GM12878 (cell line): Measurements from ENCODE around the gene PON3. TPM values are rescaled to one million over a fixed set of nuclear protein-coding genes. Genes with fewer than 3 reads are reported as not detected.
A peak's percentile ranks its signal among the peaks of the same experiment; 100 is the strongest.

ENCODE experiments used
- ATAC-seq: fragments of 200-7000 bp; cut with Tn5 transposase; 3 replicates; pipeline ENCODE4 v1.9.1; 2020; ENCODE audit warnings: mild to moderate bottlenecking, moderate library complexity
- BruUV-seq: library from RNA; stranded (reverse); fragments of 400-500 nt; replicated peaks from 2 replicates; lab custom pipeline; 2021; lab: Mats Ljungman, UMichigan
- CTCF ChIA-PET: fragments of 300-600 bp; sonication (Branson Sonifier 250); formaldehyde crosslinking; extraction: SDS; loops from one replicate; lab custom pipeline; 2021; ENCODE audit warnings: inconsistent platforms; lab: Yijun Ruan, JAX
- POLR2A ChIA-PET: fragments of 350-600 bp; formaldehyde crosslinking; extraction: SDS; loops from one replicate; lab custom pipeline; 2021; ENCODE audit warnings: inconsistent platforms; lab: Charles Lee
- RAD21 ChIA-PET: fragments of 300-600 bp; sonication (Branson Sonifier 250); formaldehyde crosslinking; loops from one replicate; lab custom pipeline; 2023; ENCODE audit warnings: antibody characterized with exemption; ENCODE audit not compliant: unreplicated experiment; lab: Charles Lee
- SMC1A ChIA-PET: fragments of 300-600 bp; sonication (Branson Sonifier 250); formaldehyde crosslinking; loops from one replicate; lab custom pipeline; 2023; ENCODE audit not compliant: unreplicated experiment, uncharacterized antibody; lab: Charles Lee
- DNase-seq: peaks from one replicate; pipeline ENCODE4 v3.0.0-alpha.2; 2011; ENCODE audit warnings: low read depth, low spot score
- FAIRE-seq: peaks from 3 replicates; lab custom pipeline; 2011; peaks lifted over from hg19 to GRCh38; lab: Jason Lieb, UNC
- H2AFZ ChIP-seq: 2 replicates; pipeline ENCODE4 v1.6.0; 2011; ENCODE audit warnings: low read depth, low read length, control low read depth; ENCODE audit not compliant: control insufficient read depth
- H3K27ac ChIP-seq: 2 replicates; pipeline ENCODE4 v1.5.1; 2011; ENCODE audit warnings: control low read depth; ENCODE audit not compliant: control insufficient read depth, insufficient read depth
- H3K27me3 ChIP-seq, 2 experiments: replicated peaks in 1 of 2; 2 replicates each; pipeline versions ENCODE4 v1.6.0 to v1.6.1; 2011; ENCODE audit warnings: low read length in 1 of 2; ENCODE audit not compliant: control insufficient read depth in 2 of 2, insufficient read depth in 2 of 2
- H3K36me3 ChIP-seq, 2 experiments: 2 replicates each; pipeline ENCODE4 v1.5.1; 2011; ENCODE audit warnings: low read length in 1 of 2; ENCODE audit not compliant: control insufficient read depth in 2 of 2, insufficient read depth in 2 of 2
- H3K4me1 ChIP-seq: 2 replicates; pipeline ENCODE4 v1.6.1; 2011; ENCODE audit warnings: mild to moderate bottlenecking, low read length, moderate library complexity, mixed read lengths; ENCODE audit not compliant: control insufficient read depth, insufficient read depth
- H3K4me2 ChIP-seq: 2 replicates; pipeline ENCODE4 v1.6.0; 2011; ENCODE audit warnings: control low read depth; ENCODE audit not compliant: control insufficient read depth, insufficient read depth
- H3K4me3 ChIP-seq: fragments of 200-600 bp; sonication (generic); 2 replicates; pipeline ENCODE4 v1.5.1; 2016
- H3K79me2 ChIP-seq: 2 replicates; pipeline ENCODE4 v1.6.0; 2011; ENCODE audit warnings: low read length; ENCODE audit not compliant: control insufficient read depth, insufficient read depth
- H3K9ac ChIP-seq: 2 replicates; pipeline ENCODE4 v1.8.0; 2011; ENCODE audit warnings: low read length, control low read depth, mixed read lengths; ENCODE audit not compliant: control insufficient read depth, insufficient read depth
- H3K9me3 ChIP-seq: replicated peaks from 3 replicates; pipeline ENCODE4 v1.5.1; 2011; ENCODE audit warnings: mild to moderate bottlenecking, low read length; ENCODE audit not compliant: control insufficient read depth, insufficient read depth
- H4K20me1 ChIP-seq: 2 replicates; pipeline ENCODE4 v1.6.0; 2011; ENCODE audit not compliant: control insufficient read depth, insufficient read depth
- ATF7 ChIP-seq: fragments of 450-650 bp; IDR thresholded peaks from 2 replicates; pipeline ENCODE4 v1.6.1; 2016; ENCODE audit warnings: low read depth, mild to moderate bottlenecking
- BHLHE40 ChIP-seq, 2 experiments: fragments of 450-650 bp in 1 of 2; IDR thresholded peaks; 2 replicates each; pipeline ENCODE4 v1.6.1; 2011 to 2017; ENCODE audit warnings: low read depth in 2 of 2, borderline replicate concordance in 1 of 2, improper control_type of control experiment in 1 of 2, low read length in 1 of 2, mild to moderate bottlenecking in 1 of 2
- CBFB ChIP-seq: IDR thresholded peaks from 2 replicates; pipeline ENCODE4 v1.6.1; 2016; ENCODE audit warnings: antibody characterized with exemption, low read depth
- CREB1 ChIP-seq: IDR thresholded peaks from 2 replicates; pipeline ENCODE4 v1.6.1; 2012; ENCODE audit warnings: low read depth, mild to moderate bottlenecking, inconsistent platforms
- ESRRA ChIP-seq: IDR thresholded peaks from 2 replicates; pipeline ENCODE4 v1.6.1; 2012; ENCODE audit warnings: mild to moderate bottlenecking, low read length, improper control_type of control experiment
- HDGF ChIP-seq: fragments of 450-650 bp; IDR thresholded peaks from 2 replicates; pipeline ENCODE4 v1.6.1; 2016; ENCODE audit warnings: antibody characterized with exemption
- MXI1 ChIP-seq: fragments of 150-350 bp; IDR thresholded peaks from 2 replicates; pipeline ENCODE4 v1.6.1; 2011; ENCODE audit warnings: low read depth, mild to moderate bottlenecking, inconsistent platforms, low read length, improper control_type of control experiment
- PAX5 ChIP-seq: IDR thresholded peaks from 2 replicates; pipeline ENCODE4 v1.6.1; 2011; ENCODE audit warnings: low read depth, low read length, borderline replicate concordance
- PML ChIP-seq: IDR thresholded peaks from 2 replicates; pipeline ENCODE4 v1.6.1; 2012; ENCODE audit warnings: low read length, inconsistent platforms
- POLR2A ChIP-seq: IDR thresholded peaks from 2 replicates; pipeline ENCODE4 v1.6.1; 2011; ENCODE audit warnings: low read depth, mild to moderate bottlenecking, low read length
- RAD21 ChIP-seq: IDR thresholded peaks from 2 replicates; pipeline ENCODE4 v1.6.1; 2011; ENCODE audit warnings: mild to moderate bottlenecking, low read depth, low read length, moderate library complexity; ENCODE audit not compliant: insufficient read depth
- SMC3 ChIP-seq: IDR thresholded peaks from 2 replicates; pipeline ENCODE4 v1.6.1; 2011; ENCODE audit warnings: low read length, improper control_type of control experiment, borderline replicate concordance
- SUZ12 ChIP-seq: fragments of 200-600 bp; sonication (generic); IDR thresholded peaks from one replicate; pipeline ENCODE4 v1.6.1; 2018; ENCODE audit warnings: antibody characterized with exemption, mild to moderate bottlenecking; ENCODE audit not compliant: unreplicated experiment
- TAF1 ChIP-seq: IDR thresholded peaks from 2 replicates; pipeline ENCODE4 v1.6.1; 2011; ENCODE audit warnings: mild to moderate bottlenecking, low read depth, low read length, borderline replicate concordance
- ZNF24 ChIP-seq: fragments of 450-650 bp; IDR thresholded peaks from 2 replicates; pipeline ENCODE4 v1.6.1; 2017; ENCODE audit warnings: antibody characterized with exemption, mild to moderate bottlenecking
- ZNF274 ChIP-seq: IDR thresholded peaks from one replicate; pipeline ENCODE4 v1.8.0; 2011; ENCODE audit not compliant: insufficient read length, insufficient read depth
- ZNF622 ChIP-seq: fragments of 450-650 bp; IDR thresholded peaks from 2 replicates; pipeline ENCODE4 v1.6.1; 2017; ENCODE audit warnings: mild to moderate bottlenecking, inconsistent platforms
- WGBS: methylation state at CpG from one replicate; pipeline ENCODE4 v1.1.6; 2016; ENCODE audit warnings: low lambda C conversion rate; ENCODE audit not compliant: insufficient replicate concordance, insufficient coverage; ENCODE audit errors: missing lambda C conversion rate; 5-methylcytosine and 5-hydroxymethylcytosine counted together
- in situ Hi-C: fragments of 300-500 bp; cut with MboI; formaldehyde crosslinking; loops from 9 replicates; pipeline ENCODE4 v1.14.3; 2018; ENCODE audit warnings: mixed read lengths
- intact Hi-C: fragments of 100-400 bp; cut with micrococcal nuclease; formaldehyde crosslinking; loops from one replicate; pipeline ENCODE4 v1.14.2; 2022; ENCODE audit not compliant: unreplicated experiment
- polyA plus RNA-seq, 11 experiments: library from polyadenylated mRNA; depleted of rRNA in 4 of 11; unstranded in 6 of 11; stranded (reverse) in 5 of 11; fragments of >200 nt; fragmentation: Nextera tagmentation in 4 of 11; fragmentation: Illumina TruSeq in 1 of 11; extraction: Ambion mirVana in 4 of 11; extraction: Trizol in 1 of 11; gene quantifications; 1 replicate in 1 of 11; 2 replicates in 10 of 11; pipeline versions ENCODE4 v1.2.1 to v1.2.3, GENCODE V29; 2011 to 2016; ENCODE audit warnings: inconsistent platforms in 2 of 11, missing spikeins in 2 of 11, low read depth in 1 of 11
- total RNA-seq, 4 experiments: library from RNA; depleted of rRNA in 3 of 4; stranded (reverse); fragments of >200 nt in 3 of 4; fragmentation: Illumina TruSeq in 1 of 4; extraction: Trizol in 1 of 4; gene quantifications; 2 replicates each; pipeline versions ENCODE4 v1.2.1 to v1.2.3, GENCODE V29; 2013 to 2021
- TF ChIP-seq, protein P1 (sequence below): fragments of 450-650 bp; IDR thresholded peaks from 2 replicates; pipeline ENCODE4 v1.6.1; 2017; ENCODE audit warnings: antibody characterized with exemption, mild to moderate bottlenecking, moderate library complexity
- TF ChIP-seq, protein P2 (sequence below): fragments of 450-650 bp; formaldehyde crosslinking; IDR thresholded peaks from 2 replicates; pipeline ENCODE4 v1.4.0; 2022; ENCODE audit warnings: mild to moderate bottlenecking, moderate library complexity

The PON3 gene
- total and polyA plus RNA-seq, 10 of the 15 experiments (the other 5 are each of a cell fraction or from before 2014, with no cell fraction given) = 0.45 to 2.0 (median 0.91) TPM

DNA sequence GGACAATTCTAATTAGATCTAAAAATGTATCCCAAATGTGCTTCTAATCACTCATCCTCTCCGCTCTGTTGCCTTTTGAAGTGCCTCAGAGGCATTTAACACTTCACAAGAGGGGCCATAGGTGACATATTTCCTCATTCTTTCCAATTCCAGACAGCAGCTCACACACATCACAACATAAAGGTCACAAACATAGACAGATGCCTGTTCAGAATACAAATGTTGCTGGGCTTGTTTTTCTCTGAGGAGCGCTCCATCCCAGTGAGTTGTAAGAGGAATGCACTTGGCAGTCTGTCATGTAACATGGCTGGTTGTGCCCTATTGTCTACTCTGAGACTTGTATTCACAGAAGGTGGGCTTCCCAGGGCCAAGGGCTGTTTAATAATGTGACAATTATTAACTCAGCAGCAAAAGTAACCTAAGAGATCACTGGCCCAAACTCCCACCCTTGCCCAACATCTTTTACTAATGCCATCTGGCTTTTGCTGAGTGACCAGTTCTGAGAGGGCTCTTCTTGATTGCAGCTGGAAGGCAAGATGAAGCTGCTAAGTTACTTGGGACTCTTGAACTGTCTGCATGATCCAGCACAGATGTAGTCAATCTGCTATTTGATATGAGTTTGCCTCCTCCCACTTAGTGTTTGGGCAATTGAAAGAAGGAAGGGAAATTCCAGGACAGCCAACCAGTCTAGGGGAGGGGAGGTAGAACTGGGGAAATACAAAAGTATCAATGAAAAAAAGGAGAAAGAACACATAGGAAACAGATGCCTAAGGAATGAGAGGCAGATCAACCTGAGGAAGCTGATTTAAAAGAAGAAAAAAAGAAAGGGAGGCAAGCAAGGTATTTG, 25.0 kb upstream of the PON3 start:
- H3K27me3 ChIP-seq = no peaks in the 10 kb centered on the region
- CTCF ChIA-PET = interaction anchor here (1.0 to 4.6 kb wide), 12 partner anchors 9 to 268 kb away, joined by 3 to 50 read pairs (median 6); partner anchors contain the start of gene PON2
- in situ Hi-C loops (no loop called here), intact Hi-C loops (no loop called here)
- H3K36me3 ChIP-seq = no peaks in the 10 kb centered on the region
- peak overlapping the region; percentile 7; the same call in 1 of the 2 replicates for H2AFZ ChIP-seq
- H3K4me2 ChIP-seq = no peak overlapping the region
- no peak overlapping the region for H3K9ac ChIP-seq
- 72% methylated on average over 2 of the region's 2 CpGs for WGBS
- DNase-seq (no peak), FAIRE-seq (peak; percentile 13), ATAC-seq (peak; percentile 83)
- no peaks in the 10 kb centered on the region; the same call in 2 of the 3 replicates for H3K9me3 ChIP-seq
- H3K79me2 ChIP-seq = no peaks in the 10 kb centered on the region
- H3K4me1 ChIP-seq = no peaks in the 10 kb centered on the region
- POLR2A ChIA-PET = interaction anchor here (0.6 to 1.8 kb wide), 6 partner anchors 9 to 55 kb away, joined by 3 to 8 read pairs (median 4); partner anchors contain the start of gene PON2
- BruUV-seq = no TSS peak
- H4K20me1 ChIP-seq = no peaks in the 10 kb centered on the region
- RAD21 ChIA-PET = interaction anchor here (0.6 to 3.4 kb wide), 13 partner anchors 10 to 174 kb away, joined by 3 to 33 read pairs (median 4); no protein-coding TSS in a partner anchor
- H3K4me3 ChIP-seq = no peak overlapping the region
- SMC1A ChIA-PET = interaction anchor here (0.6 to 4.8 kb wide), 15 partner anchors 9 to 972 kb away, joined by 3 to 81 read pairs (median 7); partner anchors contain the start of genes PON2 and PON3
- no peak overlapping the region for H3K27ac ChIP-seq
- no peak for TF ChIP-seq SMC3
- TF ChIP-seq BHLHE40 (IDR thresholded peaks at IDR 0.05; ENCODE audit: borderline replicate concordance in 1 of 2, low read depth in 2 of 2, low read length in 1 of 2) = no peak
- no peak for TF ChIP-seq TAF1
- TF ChIP-seq ESRRA = no peak
- TF ChIP-seq POLR2A = no peak
- TF ChIP-seq, protein P1, sequence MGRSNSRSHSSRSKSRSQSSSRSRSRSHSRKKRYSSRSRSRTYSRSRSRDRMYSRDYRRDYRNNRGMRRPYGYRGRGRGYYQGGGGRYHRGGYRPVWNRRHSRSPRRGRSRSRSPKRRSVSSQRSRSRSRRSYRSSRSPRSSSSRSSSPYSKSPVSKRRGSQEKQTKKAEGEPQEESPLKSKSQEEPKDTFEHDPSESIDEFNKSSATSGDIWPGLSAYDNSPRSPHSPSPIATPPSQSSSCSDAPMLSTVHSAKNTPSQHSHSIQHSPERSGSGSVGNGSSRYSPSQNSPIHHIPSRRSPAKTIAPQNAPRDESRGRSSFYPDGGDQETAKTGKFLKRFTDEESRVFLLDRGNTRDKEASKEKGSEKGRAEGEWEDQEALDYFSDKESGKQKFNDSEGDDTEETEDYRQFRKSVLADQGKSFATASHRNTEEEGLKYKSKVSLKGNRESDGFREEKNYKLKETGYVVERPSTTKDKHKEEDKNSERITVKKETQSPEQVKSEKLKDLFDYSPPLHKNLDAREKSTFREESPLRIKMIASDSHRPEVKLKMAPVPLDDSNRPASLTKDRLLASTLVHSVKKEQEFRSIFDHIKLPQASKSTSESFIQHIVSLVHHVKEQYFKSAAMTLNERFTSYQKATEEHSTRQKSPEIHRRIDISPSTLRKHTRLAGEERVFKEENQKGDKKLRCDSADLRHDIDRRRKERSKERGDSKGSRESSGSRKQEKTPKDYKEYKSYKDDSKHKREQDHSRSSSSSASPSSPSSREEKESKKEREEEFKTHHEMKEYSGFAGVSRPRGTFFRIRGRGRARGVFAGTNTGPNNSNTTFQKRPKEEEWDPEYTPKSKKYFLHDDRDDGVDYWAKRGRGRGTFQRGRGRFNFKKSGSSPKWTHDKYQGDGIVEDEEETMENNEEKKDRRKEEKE = no peak
- TF ChIP-seq MXI1 = no peak
- TF ChIP-seq CBFB = no peak
- no peak for TF ChIP-seq PML
- TF ChIP-seq ZNF24 = no peak
- no peak for TF ChIP-seq ZNF622
- TF ChIP-seq PAX5 = no peak
- TF ChIP-seq RAD21 = no peak
- TF ChIP-seq ZNF274 = no peak
- no peak for TF ChIP-seq CREB1
- TF ChIP-seq, protein P2, sequence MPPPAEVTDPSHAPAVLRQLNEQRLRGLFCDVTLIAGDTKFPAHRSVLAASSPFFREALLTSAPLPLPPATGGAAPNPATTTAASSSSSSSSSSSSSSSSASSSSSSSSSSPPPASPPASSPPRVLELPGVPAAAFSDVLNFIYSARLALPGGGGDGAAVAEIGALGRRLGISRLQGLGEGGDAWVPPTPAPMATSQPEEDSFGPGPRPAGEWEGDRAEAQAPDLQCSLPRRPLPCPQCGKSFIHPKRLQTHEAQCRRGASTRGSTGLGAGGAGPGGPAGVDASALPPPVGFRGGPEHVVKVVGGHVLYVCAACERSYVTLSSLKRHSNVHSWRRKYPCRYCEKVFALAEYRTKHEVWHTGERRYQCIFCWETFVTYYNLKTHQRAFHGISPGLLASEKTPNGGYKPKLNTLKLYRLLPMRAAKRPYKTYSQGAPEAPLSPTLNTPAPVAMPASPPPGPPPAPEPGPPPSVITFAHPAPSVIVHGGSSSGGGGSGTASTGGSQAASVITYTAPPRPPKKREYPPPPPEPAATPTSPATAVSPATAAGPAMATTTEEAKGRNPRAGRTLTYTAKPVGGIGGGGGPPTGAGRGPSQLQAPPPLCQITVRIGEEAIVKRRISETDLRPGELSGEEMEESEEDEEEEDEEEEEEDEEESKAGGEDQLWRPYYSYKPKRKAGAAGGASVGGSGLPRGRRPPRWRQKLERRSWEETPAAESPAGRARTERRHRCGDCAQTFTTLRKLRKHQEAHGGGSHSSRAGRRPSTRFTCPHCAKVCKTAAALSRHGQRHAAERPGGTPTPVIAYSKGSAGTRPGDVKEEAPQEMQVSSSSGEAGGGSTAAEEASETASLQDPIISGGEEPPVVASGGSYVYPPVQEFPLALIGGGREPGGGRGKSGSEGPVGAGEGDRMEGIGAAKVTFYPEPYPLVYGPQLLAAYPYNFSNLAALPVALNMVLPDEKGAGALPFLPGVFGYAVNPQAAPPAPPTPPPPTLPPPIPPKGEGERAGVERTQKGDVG = no peak
- TF ChIP-seq HDGF = 0 out of 2 replicates have a peak, but pooled peaks have one; percentile 17
- peak; percentile 17 for TF ChIP-seq ATF7
- no peak for TF ChIP-seq SUZ12
